HCT116 (cell line): ENCODE measurements around the gene DDX10. TPM values are rescaled to one million over a fixed set of nuclear protein-coding genes. Genes with fewer than 3 reads are reported as not detected.

Source experiments
- ATAC-seq: fragments of 200-7000 bp; cut with Tn5 transposase; 2 replicates; pipeline ENCODE4 v1.9.1; 2020; ENCODE audit warnings: mild to moderate bottlenecking, moderate library complexity
- BruUV-seq: library from RNA; stranded (reverse); fragments of 400-500 nt; replicated peaks from 2 replicates; lab custom pipeline; 2021; lab: Mats Ljungman, UMichigan
- CTCF ChIA-PET: fragments of 300-600 bp; sonication (Branson Sonifier 250); formaldehyde crosslinking; loops from one replicate; lab custom pipeline; 2021; ENCODE audit warnings: antibody characterized with exemption; lab: Charles Lee
- POLR2A ChIA-PET: fragments of 300-600, 350-600 bp; sonication (Branson Sonifier 250); formaldehyde crosslinking; loops from one replicate; lab custom pipeline; 2021; ENCODE audit warnings: antibody characterized with exemption; lab: Charles Lee
- RAD21 ChIA-PET, 2 experiments: fragments of 300-600 bp; sonication (Branson Sonifier 250); formaldehyde crosslinking; loops; one replicate each; lab custom pipeline; 2023; ENCODE audit warnings: low total read pairs in 2 of 2; ENCODE audit not compliant: uncharacterized antibody in 2 of 2, unreplicated experiment in 2 of 2, low non-redundant PET in 1 of 2; lab: Charles Lee
- DNase-seq: peaks from one replicate; pipeline ENCODE4 v3.0.0-alpha.2; 2010; ENCODE audit warnings: low read depth, low spot score
- H2AFZ ChIP-seq: fragments of 200-600 bp; shearing (Covaris generic), sonication (generic); 2 replicates; pipeline ENCODE4 v1.6.1; 2017; ENCODE audit warnings: low read depth, mixed run types, mixed read lengths, antibody characterized with exemption, low read length; ENCODE audit not compliant: poor library complexity, severe bottlenecking
- H3K27ac ChIP-seq: 2 replicates; pipeline ENCODE4 v1.5.1; 2012; ENCODE audit warnings: low read depth, low read length
- H3K27me3 ChIP-seq: fragments of 200-600 bp; sonication (generic); 2 replicates; pipeline ENCODE4 v1.6.1; 2016; ENCODE audit warnings: mixed run types, low read length, mixed read lengths; ENCODE audit not compliant: insufficient read depth
- H3K36me3 ChIP-seq, 2 experiments: fragments of 200-500 bp in 1 of 2; fragments of 200-600 bp in 1 of 2; sonication (Bioruptor generic) in 1 of 2; sonication (generic) in 1 of 2; 2 replicates each; pipeline versions ENCODE4 v1.5.1 to v1.6.1; 2014 to 2016; ENCODE audit warnings: low read length in 2 of 2, inconsistent platforms in 1 of 2, mixed read lengths in 1 of 2, mixed run types in 1 of 2; ENCODE audit not compliant: insufficient read depth in 2 of 2, control insufficient read depth in 1 of 2
- H3K4me1 ChIP-seq, 2 experiments: fragments of 200-600 bp in 1 of 2; sonication (generic) in 1 of 2; 2 replicates each; pipeline versions ENCODE4 v1.5.1 to v1.6.1; 2012 to 2017; ENCODE audit warnings: low read length in 2 of 2, inconsistent platforms in 1 of 2, mild to moderate bottlenecking in 1 of 2, mixed read lengths in 1 of 2, mixed run types in 1 of 2, moderate library complexity in 1 of 2; ENCODE audit not compliant: insufficient read depth in 2 of 2, control insufficient read depth in 1 of 2
- H3K4me2 ChIP-seq: fragments of 200-600 bp; sonication (generic); 2 replicates; pipeline ENCODE4 v1.6.1; 2017; ENCODE audit warnings: mixed run types, low read length, mixed read lengths
- H3K4me3 ChIP-seq, 2 experiments: fragments of 200-600 bp in 1 of 2; sonication (generic) in 1 of 2; replicated peaks in 1 of 2; 2 replicates each; pipeline ENCODE4 v1.5.1; 2011 to 2016; ENCODE audit warnings: low read length in 2 of 2, control low read depth in 1 of 2, low read depth in 1 of 2, mild to moderate bottlenecking in 1 of 2, mixed read lengths in 1 of 2, mixed run types in 1 of 2
- H3K79me2 ChIP-seq: fragments of 200-600 bp; sonication (generic); 2 replicates; pipeline ENCODE4 v1.6.1; 2017; ENCODE audit warnings: mild to moderate bottlenecking, mixed run types, low read length, moderate library complexity, mixed read lengths; ENCODE audit not compliant: insufficient read depth
- H3K9ac ChIP-seq: fragments of 200-600 bp; sonication (generic); 2 replicates; pipeline ENCODE4 v1.6.1; 2016; ENCODE audit warnings: low read length, mixed read lengths
- H3K9me2 ChIP-seq: fragments of 200-600 bp; sonication (generic), shearing (Covaris generic); 2 replicates; pipeline ENCODE4 v1.6.1; 2017; ENCODE audit warnings: mixed run types, mild to moderate bottlenecking, moderate library complexity; ENCODE audit not compliant: insufficient read depth
- H3K9me3 ChIP-seq, 2 experiments: fragments of 200-500 bp in 1 of 2; fragments of 200-600 bp in 1 of 2; sonication (Bioruptor generic) in 1 of 2; sonication (generic) in 1 of 2; 2 replicates each; pipeline ENCODE4 v1.6.1; 2014 to 2017; ENCODE audit warnings: low read length in 2 of 2, mixed read lengths in 2 of 2, inconsistent platforms in 1 of 2, low read depth in 1 of 2, mild to moderate bottlenecking in 1 of 2, mixed run types in 1 of 2, moderate library complexity in 1 of 2; ENCODE audit not compliant: control insufficient read depth in 1 of 2, insufficient read depth in 1 of 2
- H4K20me1 ChIP-seq: fragments of 200-600 bp; sonication (generic), shearing (Covaris generic); 2 replicates; pipeline ENCODE4 v1.6.1; 2017; ENCODE audit warnings: mixed run types, mild to moderate bottlenecking, moderate library complexity; ENCODE audit not compliant: insufficient read depth
- ATF3 ChIP-seq: IDR thresholded peaks from 2 replicates; pipeline ENCODE4 v1.6.1; 2012
- CBX3 ChIP-seq: IDR thresholded peaks from 2 replicates; pipeline ENCODE4 v1.6.1; 2012; ENCODE audit warnings: low read depth
- EGR1 ChIP-seq: IDR thresholded peaks from 2 replicates; pipeline ENCODE4 v1.6.1; 2012; ENCODE audit warnings: low read depth
- ELF1 ChIP-seq: IDR thresholded peaks from 2 replicates; pipeline ENCODE4 v1.6.1; 2012; ENCODE audit warnings: low read depth, borderline replicate concordance
- JUND ChIP-seq: IDR thresholded peaks from 2 replicates; pipeline ENCODE4 v1.6.1; 2012
- POLR2A ChIP-seq: IDR thresholded peaks from 2 replicates; pipeline ENCODE4 v1.7.0; 2011; ENCODE audit warnings: borderline replicate concordance; ENCODE audit not compliant: insufficient read depth, insufficient read length; ENCODE audit errors: extremely low read depth
- POLR2AphosphoS5 ChIP-seq: IDR thresholded peaks from 2 replicates; pipeline ENCODE4 v1.6.1; 2011; ENCODE audit warnings: mild to moderate bottlenecking, low read depth, low read length, moderate library complexity
- SP1 ChIP-seq: IDR thresholded peaks from 2 replicates; pipeline ENCODE4 v1.6.1; 2012; ENCODE audit warnings: low read depth
- TCF7L2 ChIP-seq: IDR thresholded peaks from 2 replicates; pipeline ENCODE4 v1.7.0; 2011; ENCODE audit warnings: borderline replicate concordance, inconsistent platforms; ENCODE audit not compliant: insufficient read depth, insufficient read length; ENCODE audit errors: extremely low read depth
- ZFX ChIP-seq: fragments of 450-650 bp; IDR thresholded peaks from 2 replicates; pipeline ENCODE4 v1.6.1; 2017
- ZNF274 ChIP-seq: fragments of 200-500 bp; sonication (Bioruptor generic); IDR thresholded peaks from 2 replicates; pipeline ENCODE4 v1.6.1; 2014; ENCODE audit warnings: mild to moderate bottlenecking, low read depth, low read length, inconsistent platforms
- intact Hi-C: fragments of 100-400 bp; cut with micrococcal nuclease; formaldehyde crosslinking; loops from 2 replicates; pipeline ENCODE4 v1.10.0; 2022
- total RNA-seq: library from RNA; stranded (reverse); gene quantifications from one replicate; pipeline ENCODE4 v1.2.1, GENCODE V29; 2021; ENCODE audit not compliant: unreplicated experiment
- TF ChIP-seq, protein P1 (sequence below): IDR thresholded peaks from 2 replicates; pipeline ENCODE4 v1.6.1; 2012
- TF ChIP-seq, protein P2 (sequence below): IDR thresholded peaks from 2 replicates; pipeline ENCODE4 v1.6.1; 2011; ENCODE audit warnings: mild to moderate bottlenecking, low read length, moderate library complexity; ENCODE audit not compliant: insufficient replicate concordance; ENCODE audit errors: extremely low read depth

DDX10 gene
- total RNA-seq, 1 experiment from 2014 or later = 66.5 TPM

DNA sequence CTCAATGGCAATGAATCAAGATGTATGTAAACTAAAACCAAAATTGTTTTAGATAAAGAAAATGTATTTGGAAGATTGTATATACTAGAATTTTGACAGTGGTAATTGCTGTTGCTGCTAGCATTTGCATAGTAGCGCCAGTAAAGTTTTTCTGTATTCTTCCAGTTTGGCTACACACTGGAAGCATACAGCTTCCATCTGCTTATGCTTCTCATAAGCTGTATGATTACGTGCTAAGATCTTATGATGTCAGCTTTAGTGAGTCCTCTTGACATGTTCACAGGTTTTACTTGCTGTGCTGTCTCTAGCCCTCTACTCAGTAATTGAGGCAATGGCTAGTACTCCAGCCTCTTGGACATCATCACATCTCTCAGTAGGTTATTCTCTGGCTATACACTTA, 256.3 kb downstream of the DDX10 start:
- Histone ChIP-seq H3K27me3 (no peaks in the 10 kb centered on the region), H3K4me1 (peaks cover 2 to 4% of the 10 kb centered on the region in 2 experiments; a peak in 3 of 4 replicates), H3K9ac (no peak overlapping the region), H3K9me2 (0 out of 2 replicates have a peak, but pooled peaks cover 2% of the 10 kb centered on the region), H4K20me1 (no peaks in the 10 kb centered on the region), H2AFZ (no peak overlapping the region), H3K27ac (no peak overlapping the region), H3K36me3 (no peaks in the 10 kb centered on the region), H3K4me3 (no peak overlapping the region), H3K79me2 (no peaks in the 10 kb centered on the region), H3K4me2 (no peak overlapping the region), H3K9me3 (no peaks in the 10 kb centered on the region)
- no peak for DNase-seq
- CTCF ChIA-PET = no interaction called here
- POLR2A ChIA-PET = no interaction called here
- RAD21 ChIA-PET = no interaction called here
- no peak for TF ChIP-seq POLR2AphosphoS5
- ATAC-seq = no peak
- intact Hi-C loops = no loop called here
- BruUV-seq = no TSS peak

- no peak overlapping the region for H3K27ac ChIP-seq
- ATAC-seq (no peak), DNase-seq (no peak)
- RAD21 ChIA-PET = no interaction called here
- peaks cover 0 to 6% of the 10 kb centered on the region in 2 experiments; a peak in 2 of 4 replicates for H3K4me1 ChIP-seq
- H4K20me1 ChIP-seq = no peaks in the 10 kb centered on the region
- no TSS peak for BruUV-seq
- H3K9me3 ChIP-seq = no peaks in the 10 kb centered on the region
- H3K9ac ChIP-seq = no peak overlapping the region
- H3K36me3 ChIP-seq = no peaks in the 10 kb centered on the region
- intact Hi-C loops = no loop called here
- no peaks in the 10 kb centered on the region for H3K9me2 ChIP-seq
- no peaks in the 10 kb centered on the region for H3K27me3 ChIP-seq
- no peak overlapping the region for H2AFZ ChIP-seq
- POLR2A ChIA-PET = interaction anchor here (1.4 kb wide), 1 partner anchor 37 kb away, joined by 3 read pairs; no protein-coding TSS in a partner anchor
- H3K4me2 ChIP-seq = no peak overlapping the region
- TF ChIP-seq SP1 (no peak), POLR2A (no peak), ZNF274 (no peak), TCF7L2 (no peak), ATF3 (no peak), CBX3 (no peak), ZFX (no peak), JUND (no peak), EGR1 (no peak), ELF1 (no peak)
- TF ChIP-seq, protein P1, sequence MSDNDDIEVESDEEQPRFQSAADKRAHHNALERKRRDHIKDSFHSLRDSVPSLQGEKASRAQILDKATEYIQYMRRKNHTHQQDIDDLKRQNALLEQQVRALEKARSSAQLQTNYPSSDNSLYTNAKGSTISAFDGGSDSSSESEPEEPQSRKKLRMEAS = no peak
- TF ChIP-seq, protein P2, sequence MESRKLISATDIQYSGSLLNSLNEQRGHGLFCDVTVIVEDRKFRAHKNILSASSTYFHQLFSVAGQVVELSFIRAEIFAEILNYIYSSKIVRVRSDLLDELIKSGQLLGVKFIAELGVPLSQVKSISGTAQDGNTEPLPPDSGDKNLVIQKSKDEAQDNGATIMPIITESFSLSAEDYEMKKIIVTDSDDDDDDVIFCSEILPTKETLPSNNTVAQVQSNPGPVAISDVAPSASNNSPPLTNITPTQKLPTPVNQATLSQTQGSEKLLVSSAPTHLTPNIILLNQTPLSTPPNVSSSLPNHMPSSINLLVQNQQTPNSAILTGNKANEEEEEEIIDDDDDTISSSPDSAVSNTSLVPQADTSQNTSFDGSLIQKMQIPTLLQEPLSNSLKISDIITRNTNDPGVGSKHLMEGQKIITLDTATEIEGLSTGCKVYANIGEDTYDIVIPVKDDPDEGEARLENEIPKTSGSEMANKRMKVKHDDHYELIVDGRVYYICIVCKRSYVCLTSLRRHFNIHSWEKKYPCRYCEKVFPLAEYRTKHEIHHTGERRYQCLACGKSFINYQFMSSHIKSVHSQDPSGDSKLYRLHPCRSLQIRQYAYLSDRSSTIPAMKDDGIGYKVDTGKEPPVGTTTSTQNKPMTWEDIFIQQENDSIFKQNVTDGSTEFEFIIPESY = no peak
- H3K79me2 ChIP-seq = no peaks in the 10 kb centered on the region
- H3K4me3 ChIP-seq = no peak overlapping the region
- CTCF ChIA-PET = no interaction called here
These were observed 257.4 kb downstream of the DDX10 start for GRCh38 chr11:108922241-108922640.
